Measurements from ENCODE around the gene EFNA4. TPM values are rescaled to one million over a fixed set of nuclear protein-coding genes. Genes with fewer than 3 reads are reported as not detected.
A peak's percentile ranks its signal among the peaks of the same experiment; 100 is the strongest.

Gene EFNA4
- total and polyA plus RNA-seq, 2 of the 4 experiments (the other 2 are of a cell fraction) = 3.8 to 11.8 TPM

DNA sequence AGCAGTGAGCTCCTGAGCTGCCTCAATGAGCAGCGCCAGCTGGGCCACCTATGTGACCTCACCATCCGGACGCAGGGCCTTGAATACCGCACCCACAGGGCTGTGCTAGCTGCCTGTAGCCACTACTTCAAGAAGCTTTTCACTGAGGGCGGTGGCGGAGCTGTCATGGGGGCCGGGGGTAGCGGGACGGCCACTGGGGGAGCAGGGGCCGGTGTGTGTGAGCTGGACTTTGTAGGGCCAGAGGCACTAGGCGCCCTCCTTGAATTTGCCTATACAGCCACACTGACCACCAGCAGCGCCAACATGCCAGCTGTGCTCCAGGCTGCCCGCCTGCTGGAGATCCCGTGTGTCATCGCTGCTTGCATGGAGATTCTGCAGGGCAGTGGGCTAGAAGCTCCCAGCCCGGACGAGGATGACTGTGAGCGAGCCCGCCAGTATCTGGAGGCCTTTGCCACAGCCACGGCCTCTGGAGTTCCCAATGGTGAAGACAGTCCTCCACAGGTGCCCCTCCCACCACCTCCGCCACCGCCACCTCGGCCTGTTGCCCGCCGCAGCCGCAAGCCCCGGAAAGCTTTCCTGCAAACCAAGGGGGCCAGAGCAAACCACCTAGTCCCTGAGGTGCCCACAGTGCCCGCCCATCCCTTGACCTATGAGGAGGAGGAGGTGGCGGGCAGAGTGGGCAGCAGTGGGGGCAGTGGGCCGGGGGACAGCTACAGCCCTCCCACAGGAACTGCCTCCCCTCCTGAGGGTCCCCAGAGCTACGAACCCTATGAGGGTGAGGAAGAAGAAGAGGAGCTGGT, 48.6 kb upstream of the EFNA4 start:
- ChIA-PET POLR2A (ENCODE audit: unreplicated experiment) (interaction anchor here (0.6 kb wide), 1 partner anchor 457 kb away, joined by 13 read pairs; the partner anchor contains the start of gene UBE2Q1), CTCF (interaction anchor here (1.0 kb wide), 1 partner anchor 43 kb away, joined by 3 read pairs; no protein-coding TSS in a partner anchor)
- no peak overlapping the region for H3K4ac ChIP-seq (ENCODE audit: low read depth, low read length)
- no peak overlapping the region for H3K4me3 ChIP-seq (ENCODE audit: insufficient read depth, low read depth, low read length)
- dilution Hi-C loops (cut with HindIII; ENCODE audit: low sequenced_read_pairs, unreplicated experiment) = no loop called here
- in situ Hi-C loops (cut with MboI; ENCODE audit: low sequenced_read_pairs) = no loop called here
- peak overlapping the region; percentile 13 for H2AK9ac ChIP-seq (replicated peaks; ENCODE audit: low read depth, low read length, poor library complexity)
- no peak overlapping the region for H3K27ac ChIP-seq (ENCODE audit: insufficient read depth, low read length)
- H3K9me1 ChIP-seq (ENCODE audit: insufficient read depth, low read length) = peaks cover 2% of the 10 kb centered on the region; the same call in 1 of the 2 replicates
- H3K14ac ChIP-seq (replicated peaks; ENCODE audit: low read depth, low read length) = no peak overlapping the region
- no peak overlapping the region for H4K91ac ChIP-seq (ENCODE audit: insufficient read depth, low read depth, low read length)
- no peak overlapping the region for H3K4me2 ChIP-seq (ENCODE audit: low read depth, low read length)
- no peak overlapping the region for H2BK120ac ChIP-seq (ENCODE audit: low read depth, low read length)
- no peak overlapping the region for H3K56ac ChIP-seq (ENCODE audit: extremely low read depth, insufficient read depth, low read length)
- ATAC-seq (ENCODE audit: low read depth) (no peak), DNase-seq (no peak)
- no peak overlapping the region for H2BK15ac ChIP-seq (ENCODE audit: low read depth, low read length)
- 90% methylated on average over 9 of the region's 31 CpGs; no CpG with 5 or more reads in 1 of the 2 experiments for WGBS, 2 experiments (ENCODE audit: extremely low coverage in 2 of 2, insufficient read length in 1 of 2)
- H4K20me1 ChIP-seq (ENCODE audit: insufficient read depth, low read length) = peaks cover 15% of the 10 kb centered on the region
- H3K27me3 ChIP-seq (ENCODE audit: control insufficient read depth, insufficient read depth, low read length) = no peaks in the 10 kb centered on the region
- no peak overlapping the region for H3K9ac ChIP-seq (ENCODE audit: low read depth, low read length)
- peaks cover 9% of the 10 kb centered on the region; the same call in 1 of the 2 replicates for H3K4me1 ChIP-seq (ENCODE audit: control insufficient read depth, insufficient read depth, low read length)
- H3K79me1 ChIP-seq (ENCODE audit: low read depth in 1 of 2, low read length in 2 of 2) = peaks cover 0 to 14% of the 10 kb centered on the region in 2 experiments; a peak in 2 of 4 replicates
- H3K18ac ChIP-seq (ENCODE audit: low read depth, low read length) = no peak overlapping the region
- no peak overlapping the region for H2AFZ ChIP-seq (replicated peaks; ENCODE audit: low read length, poor library complexity)
- no TSS peak for BruUV-seq (replicated peaks)
- H3K36me3 ChIP-seq (ENCODE audit: control insufficient read depth, insufficient read depth, low read length) = peaks cover 22% of the 10 kb centered on the region
- no peak overlapping the region for H2AK5ac ChIP-seq (ENCODE audit: low read depth, low read length)
- H2BK5ac ChIP-seq (ENCODE audit: low read depth, low read length, poor library complexity, severe bottlenecking) = no peak overlapping the region
- no peak overlapping the region for H3K23ac ChIP-seq (ENCODE audit: low read depth, low read length)
- no peak overlapping the region for H2BK20ac ChIP-seq (ENCODE audit: low read depth, low read length)
- no peak overlapping the region for H4K8ac ChIP-seq (ENCODE audit: low read depth in 2 of 2, low read length in 2 of 2)
- H4K5ac ChIP-seq (ENCODE audit: low read depth, low read length) = no peak overlapping the region
- H3K9me3 ChIP-seq (ENCODE audit: control insufficient read depth, insufficient read depth, low read length) = no peaks in the 10 kb centered on the region
- intact Hi-C loops (cut with micrococcal nuclease) = no loop called here
- TF ChIP-seq MXI1 (IDR thresholded peaks at IDR 0.05; ENCODE audit: borderline replicate concordance, low read depth, low read length) (no peak), CHD1 (IDR thresholded peaks at IDR 0.05; ENCODE audit: low read depth, low read length) (no peak), MAZ (IDR thresholded peaks at IDR 0.05; ENCODE audit: borderline replicate concordance, low read depth, low read length) (no peak), RCOR1 (IDR thresholded peaks at IDR 0.05; ENCODE audit: insufficient replicate concordance, low read length) (no peak), BHLHE40 (IDR thresholded peaks at IDR 0.05; ENCODE audit: low read depth, low read length) (no peak), SMC3 (IDR thresholded peaks at IDR 0.05; ENCODE audit: low read depth, low read length) (no peak), RFX5 (IDR thresholded peaks at IDR 0.05; ENCODE audit: low read depth, low read length) (no peak), CEBPB (IDR thresholded peaks at IDR 0.05; ENCODE audit: low read depth, low read length) (no peak), NFE2L2 (IDR thresholded peaks at IDR 0.05; ENCODE audit: low read depth, low read length) (no peak), POLR2A (IDR thresholded peaks at IDR 0.05; ENCODE audit: low read depth, low read length) (no peak), FOS (IDR thresholded peaks at IDR 0.05; ENCODE audit: low read depth, low read length) (no peak), RAD21 (IDR thresholded peaks at IDR 0.05; ENCODE audit: low read length) (no peak)
- TF ChIP-seq, protein P1, sequence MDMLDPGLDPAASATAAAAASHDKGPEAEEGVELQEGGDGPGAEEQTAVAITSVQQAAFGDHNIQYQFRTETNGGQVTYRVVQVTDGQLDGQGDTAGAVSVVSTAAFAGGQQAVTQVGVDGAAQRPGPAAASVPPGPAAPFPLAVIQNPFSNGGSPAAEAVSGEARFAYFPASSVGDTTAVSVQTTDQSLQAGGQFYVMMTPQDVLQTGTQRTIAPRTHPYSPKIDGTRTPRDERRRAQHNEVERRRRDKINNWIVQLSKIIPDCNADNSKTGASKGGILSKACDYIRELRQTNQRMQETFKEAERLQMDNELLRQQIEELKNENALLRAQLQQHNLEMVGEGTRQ (IDR thresholded peaks at IDR 0.05; ENCODE audit: low read depth, low read length) = no peak
- TF ChIP-seq, protein P2, sequence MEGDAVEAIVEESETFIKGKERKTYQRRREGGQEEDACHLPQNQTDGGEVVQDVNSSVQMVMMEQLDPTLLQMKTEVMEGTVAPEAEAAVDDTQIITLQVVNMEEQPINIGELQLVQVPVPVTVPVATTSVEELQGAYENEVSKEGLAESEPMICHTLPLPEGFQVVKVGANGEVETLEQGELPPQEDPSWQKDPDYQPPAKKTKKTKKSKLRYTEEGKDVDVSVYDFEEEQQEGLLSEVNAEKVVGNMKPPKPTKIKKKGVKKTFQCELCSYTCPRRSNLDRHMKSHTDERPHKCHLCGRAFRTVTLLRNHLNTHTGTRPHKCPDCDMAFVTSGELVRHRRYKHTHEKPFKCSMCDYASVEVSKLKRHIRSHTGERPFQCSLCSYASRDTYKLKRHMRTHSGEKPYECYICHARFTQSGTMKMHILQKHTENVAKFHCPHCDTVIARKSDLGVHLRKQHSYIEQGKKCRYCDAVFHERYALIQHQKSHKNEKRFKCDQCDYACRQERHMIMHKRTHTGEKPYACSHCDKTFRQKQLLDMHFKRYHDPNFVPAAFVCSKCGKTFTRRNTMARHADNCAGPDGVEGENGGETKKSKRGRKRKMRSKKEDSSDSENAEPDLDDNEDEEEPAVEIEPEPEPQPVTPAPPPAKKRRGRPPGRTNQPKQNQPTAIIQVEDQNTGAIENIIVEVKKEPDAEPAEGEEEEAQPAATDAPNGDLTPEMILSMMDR (conservative IDR thresholded peaks at IDR 0.05; ENCODE audit: low read depth, low read length) = no peak
- TF ChIP-seq, protein P3, sequence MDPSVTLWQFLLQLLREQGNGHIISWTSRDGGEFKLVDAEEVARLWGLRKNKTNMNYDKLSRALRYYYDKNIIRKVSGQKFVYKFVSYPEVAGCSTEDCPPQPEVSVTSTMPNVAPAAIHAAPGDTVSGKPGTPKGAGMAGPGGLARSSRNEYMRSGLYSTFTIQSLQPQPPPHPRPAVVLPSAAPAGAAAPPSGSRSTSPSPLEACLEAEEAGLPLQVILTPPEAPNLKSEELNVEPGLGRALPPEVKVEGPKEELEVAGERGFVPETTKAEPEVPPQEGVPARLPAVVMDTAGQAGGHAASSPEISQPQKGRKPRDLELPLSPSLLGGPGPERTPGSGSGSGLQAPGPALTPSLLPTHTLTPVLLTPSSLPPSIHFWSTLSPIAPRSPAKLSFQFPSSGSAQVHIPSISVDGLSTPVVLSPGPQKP (IDR thresholded peaks at IDR 0.05; ENCODE audit: borderline replicate concordance, low read depth, low read length) = no peak
